GM10266 (cell line): ENCODE data around the gene SATB2.

Experiments used
- DNase-seq: peaks from one replicate; pipeline ENCODE4 v3.0.0; 2012; ENCODE audit errors: extremely low spot score
- CTCF ChIP-seq: IDR thresholded peaks from 2 replicates; pipeline ENCODE4 v1.5.1; 2012; ENCODE audit warnings: mild to moderate bottlenecking, low read depth; ENCODE audit not compliant: control insufficient read depth, insufficient read depth; ENCODE audit errors: missing control alignments

Gene SATB2

GRCh38 chr2:199378948-199379650 is 78.6 kb downstream of the SATB2 start:
- DNase-seq, result no peak
- TF ChIP-seq CTCF, result no peak

DNA sequence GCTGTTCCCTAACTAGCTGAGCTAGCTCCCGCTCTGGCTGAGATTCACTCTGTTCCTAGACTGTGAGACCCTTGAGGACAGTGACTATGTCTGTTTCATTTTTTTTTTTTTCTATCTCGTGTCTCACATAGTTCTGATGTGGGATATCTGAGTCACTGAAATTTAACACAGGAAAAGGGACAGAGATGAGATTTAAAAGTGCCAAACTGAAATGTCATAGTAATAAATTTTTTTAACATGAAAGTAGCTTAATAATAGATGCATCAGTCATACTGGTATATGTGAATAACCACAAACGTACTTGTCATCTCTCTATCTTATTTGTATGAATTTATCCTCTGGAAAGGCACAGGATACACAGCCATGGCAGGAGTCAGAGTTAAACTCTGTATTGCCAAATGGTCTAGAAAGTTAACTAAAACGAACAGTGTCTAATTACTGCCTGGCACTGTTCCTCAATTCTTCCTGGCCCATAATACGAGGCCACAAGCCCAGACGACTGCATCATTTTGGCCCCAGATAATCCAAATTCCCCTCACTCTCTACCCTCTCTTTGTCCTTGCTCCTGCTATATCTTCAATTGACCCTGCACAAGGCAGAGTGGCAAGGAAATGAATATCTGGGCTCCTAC is 87.5 kb downstream of the SATB2 start:
- DNase-seq, result no peak
- no peak for TF ChIP-seq CTCF

DNA sequence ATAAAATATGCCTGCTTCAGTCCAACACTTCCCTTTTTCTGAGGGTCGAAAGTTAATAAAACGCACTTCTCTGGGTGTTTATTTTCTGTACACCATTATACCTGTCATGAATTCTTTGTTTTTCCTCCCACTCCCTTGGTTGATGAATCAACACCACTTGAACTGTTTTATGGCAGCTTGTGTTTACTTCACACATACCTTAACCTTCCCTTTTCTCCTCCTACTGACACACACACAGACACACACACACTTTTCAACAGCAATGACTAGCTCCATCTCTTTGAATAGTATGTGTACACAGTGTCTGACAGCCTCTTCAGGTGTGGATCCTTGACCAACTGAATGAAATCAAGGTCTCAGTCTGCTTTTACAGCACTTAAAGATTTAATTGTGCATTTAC is 91.3 kb downstream of the SATB2 start:
- no peak for TF ChIP-seq CTCF
- no peak for DNase-seq

DNA sequence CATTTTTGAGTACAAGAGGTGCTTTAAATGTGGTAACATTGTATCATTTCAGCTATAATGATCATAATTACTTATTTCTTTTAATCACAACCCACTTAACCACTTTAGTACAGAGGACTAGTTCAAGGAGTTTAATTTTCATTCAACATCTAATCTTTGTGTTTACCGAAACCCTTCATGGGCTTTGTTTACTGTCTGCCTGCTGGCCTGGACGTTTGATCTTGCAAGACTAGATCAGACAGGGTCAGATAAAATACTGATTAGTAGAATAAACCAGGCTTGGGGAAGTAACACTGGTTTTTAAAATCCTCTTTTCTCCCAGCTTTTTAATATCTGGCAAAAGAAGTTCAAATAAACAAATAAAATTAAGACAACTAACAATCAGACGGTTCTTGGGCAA is 93.6 kb downstream of the SATB2 start:
- no peak for DNase-seq
- TF ChIP-seq CTCF, result no peak

GRCh38 chr2:199356412-199356811 is 101.3 kb downstream of the SATB2 start:
- DNase-seq, result no peak
- TF ChIP-seq CTCF, result no peak

- DNase-seq, result no peak
- no peak for TF ChIP-seq CTCF
Observed at GRCh38 chr2:199348871-199349270, 108.9 kb downstream of the SATB2 start.

GRCh38 chr2:199344012-199344411 is 113.7 kb downstream of the SATB2 start:
- DNase-seq, result no peak
- TF ChIP-seq CTCF, result no peak
